ENCODE data around the gene SERPINA1. TPM values are rescaled to one million over a fixed set of nuclear protein-coding genes. Genes with fewer than 3 reads are reported as not detected.

Gene SERPINA1
- total RNA-seq, 2 donors from 2014 or later: 15.2 to 22.4 TPM

DNA sequence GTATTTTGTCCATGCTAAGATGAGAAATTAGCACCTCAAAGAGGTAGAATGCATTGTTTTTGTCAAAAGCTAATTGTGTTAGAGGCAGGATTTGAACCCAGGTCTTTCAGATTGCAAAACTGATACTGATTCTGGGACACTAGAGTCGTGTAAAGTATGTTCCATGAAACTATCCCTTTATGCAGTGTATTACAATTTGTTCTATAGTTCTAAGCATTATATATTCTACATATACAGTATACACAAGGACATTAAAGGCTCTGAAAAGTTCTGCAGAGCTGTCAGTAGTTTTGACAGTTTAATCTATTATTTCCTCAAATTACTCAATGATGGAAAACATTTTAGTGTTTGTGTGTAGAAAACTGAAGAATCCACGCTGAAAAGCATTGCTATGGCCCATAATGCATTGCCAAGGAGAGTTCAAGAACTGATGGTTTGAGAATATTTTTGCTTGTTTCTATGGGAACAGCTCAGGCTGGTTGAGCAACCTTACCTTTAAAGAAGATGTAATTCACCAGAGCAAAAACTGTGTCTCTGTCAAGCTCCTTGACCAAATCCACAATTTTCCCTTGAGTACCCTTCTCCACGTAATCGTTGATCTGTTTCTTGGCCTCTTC, 6.2 kb downstream of the SERPINA1 start:
- Histone ChIP-seq H3K4me3 (no peak overlapping the region), H3K9me3 (no peaks in the 10 kb centered on the region), H3K36me3 (no peaks in the 10 kb centered on the region), H3K27ac (no peak overlapping the region), H3K4me1 (ENCODE audit: control insufficient read depth in 1 of 2, low read depth in 2 of 2) (peaks cover 7 to 9% of the 10 kb centered on the region in 2 donors), H3K27me3 (replicated peaks; ENCODE audit: insufficient read depth) (no peaks in the 10 kb centered on the region)
- DNase-seq (ENCODE audit: low spot score): no peak
- ATAC-seq (ENCODE audit: insufficient number of reproducible peaks, low FRiP score, low read depth): no peak
- no peak for TF ChIP-seq CTCF (IDR thresholded peaks at IDR 0.05)

DNA sequence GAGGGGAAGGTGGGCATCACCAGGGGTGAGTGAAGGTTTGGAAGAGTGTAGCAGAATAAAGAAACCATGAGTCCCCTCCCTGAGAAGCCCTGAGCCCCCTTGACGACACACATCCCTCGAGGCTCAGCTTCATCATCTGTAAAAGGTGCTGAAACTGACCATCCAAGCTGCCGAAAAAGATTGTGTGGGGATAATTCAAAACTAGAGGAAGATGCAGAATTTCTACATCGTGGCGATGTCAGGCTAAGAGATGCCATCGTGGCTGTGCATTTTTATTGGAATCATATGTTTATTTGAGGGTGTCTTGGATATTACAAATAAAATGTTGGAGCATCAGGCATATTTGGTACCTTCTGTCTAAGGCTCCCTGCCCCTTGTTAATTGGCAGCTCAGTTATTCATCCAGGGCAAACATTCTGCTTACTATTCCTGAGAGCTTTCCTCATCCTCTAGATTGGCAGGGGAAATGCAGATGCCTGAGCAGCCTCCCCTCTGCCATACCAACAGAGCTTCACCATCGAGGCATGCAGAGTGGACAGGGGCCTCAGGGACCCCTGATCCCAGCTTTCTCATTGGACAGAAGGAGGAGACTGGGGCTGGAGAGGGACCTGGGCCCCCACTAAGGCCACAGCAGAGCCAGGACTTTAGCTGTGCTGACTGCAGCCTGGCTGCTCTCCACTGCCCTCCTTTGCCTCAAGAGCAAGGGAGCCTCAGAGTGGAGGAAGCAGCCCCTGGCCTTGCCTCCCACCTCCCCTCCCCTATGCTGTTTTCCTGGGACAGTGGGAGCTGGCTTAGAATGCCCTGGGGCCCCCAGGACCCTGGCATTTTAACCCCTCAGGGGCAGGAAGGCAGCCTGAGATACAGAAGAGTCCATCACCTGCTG, 7.0 kb downstream of the SERPINA1 start:
- DNase-seq (ENCODE audit: low spot score) (no peak), ATAC-seq (ENCODE audit: insufficient number of reproducible peaks, low FRiP score, low read depth) (no peak)
- Histone ChIP-seq H3K4me3 (no peak overlapping the region), H3K9me3 (no peaks in the 10 kb centered on the region), H3K27ac (no peak overlapping the region), H3K36me3 (no peaks in the 10 kb centered on the region), H3K4me1 (ENCODE audit: control insufficient read depth in 1 of 2, low read depth in 2 of 2) (peaks cover 7 to 9% of the 10 kb centered on the region in 2 donors), H3K27me3 (replicated peaks; ENCODE audit: insufficient read depth) (no peaks in the 10 kb centered on the region)
- TF ChIP-seq CTCF (IDR thresholded peaks at IDR 0.05): no peak

DNA sequence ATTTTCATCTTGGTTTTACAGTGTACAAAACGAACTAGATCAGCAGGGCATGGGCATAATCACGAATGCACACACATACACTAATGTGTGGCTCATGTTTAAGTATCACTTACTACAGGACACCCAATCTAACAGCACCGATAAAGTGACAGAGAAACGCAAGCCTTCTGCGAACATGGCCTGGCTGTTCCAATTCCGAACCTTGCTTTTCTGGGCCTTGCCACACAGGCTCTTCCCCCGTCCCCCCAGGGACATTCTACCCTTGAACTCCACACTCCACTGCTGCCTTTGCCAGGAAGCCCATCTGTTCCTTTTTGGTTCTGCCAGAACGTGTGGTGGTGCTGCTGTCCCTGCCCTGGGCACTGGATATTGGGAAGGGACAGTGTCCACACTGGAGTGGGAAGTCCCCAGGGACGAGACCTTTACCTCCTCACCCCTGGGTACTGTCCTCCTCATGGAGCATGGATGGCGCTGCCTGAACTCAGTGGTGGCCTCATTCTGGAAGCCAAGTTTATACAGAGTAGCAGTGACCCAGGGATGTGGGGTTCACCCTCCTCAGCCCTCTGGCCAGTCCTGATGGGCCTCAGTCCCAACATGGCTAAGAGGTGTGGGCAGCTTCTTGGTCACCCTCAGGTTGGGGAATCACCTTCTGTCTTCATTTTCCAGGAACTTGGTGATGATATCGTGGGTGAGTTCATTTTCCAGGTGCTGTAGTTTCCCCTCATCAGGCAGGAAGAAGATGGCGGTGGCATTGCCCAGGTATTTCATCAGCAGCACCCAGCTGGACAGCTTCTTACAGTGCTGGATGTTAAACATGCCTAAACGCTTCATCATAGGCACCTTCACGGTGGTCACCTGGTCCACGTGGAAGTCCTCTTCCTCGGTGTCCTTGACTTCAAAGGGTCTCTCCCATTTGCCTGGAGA, 7.9 kb downstream of the SERPINA1 start:
- no peak overlapping the region for H3K27ac ChIP-seq

DNA sequence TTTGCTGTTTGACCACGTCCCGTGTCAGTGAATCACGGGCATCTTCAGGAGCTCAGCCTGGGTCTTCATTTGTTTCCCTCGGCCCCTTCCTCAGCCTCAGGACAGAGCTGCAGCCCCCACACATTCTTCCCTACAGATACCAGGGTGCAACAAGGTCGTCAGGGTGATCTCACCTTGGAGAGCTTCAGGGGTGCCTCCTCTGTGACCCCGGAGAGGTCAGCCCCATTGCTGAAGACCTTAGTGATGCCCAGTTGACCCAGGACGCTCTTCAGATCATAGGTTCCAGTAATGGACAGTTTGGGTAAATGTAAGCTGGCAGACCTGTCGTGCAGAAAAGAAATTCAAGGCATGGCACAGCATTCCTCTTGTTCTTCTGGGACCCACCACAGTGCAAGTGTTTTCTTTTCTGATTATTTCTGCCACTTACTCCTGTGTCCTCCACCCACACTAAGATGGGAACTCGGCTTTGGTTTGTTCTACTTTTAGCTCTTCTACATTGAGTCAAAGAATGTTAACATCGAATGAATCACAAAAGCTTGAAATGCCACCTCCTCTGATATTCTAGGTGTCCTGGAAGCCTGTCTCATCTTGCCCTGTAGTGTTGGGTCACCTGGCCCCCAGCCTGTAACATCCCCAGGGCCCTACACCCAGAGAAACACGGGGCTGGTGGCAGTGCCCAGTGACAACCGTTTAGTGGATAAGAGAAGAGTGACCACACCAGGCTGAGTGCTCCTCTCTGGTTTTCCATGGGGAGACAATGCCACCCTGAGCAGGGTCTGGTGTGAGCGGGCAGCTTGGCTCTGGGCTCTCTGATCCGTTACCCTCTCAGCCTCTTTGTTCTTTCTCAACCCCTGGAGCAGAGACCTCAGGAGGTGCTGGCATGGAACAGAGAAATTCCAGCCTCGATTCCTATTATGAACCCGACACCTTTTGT, 8.8 kb downstream of the SERPINA1 start:
- ATAC-seq (ENCODE audit: insufficient number of reproducible peaks, low FRiP score, low read depth) (no peak), DNase-seq (ENCODE audit: low spot score) (no peak)

More for the DNA sequence above, 7.9 kb downstream of the SERPINA1 start:
- ATAC-seq (ENCODE audit: insufficient number of reproducible peaks, low FRiP score, low read depth): no peak
- no peak for TF ChIP-seq CTCF (IDR thresholded peaks at IDR 0.05)
- H3K4me3 ChIP-seq: no peak overlapping the region
- no peaks in the 10 kb centered on the region for H3K27me3 ChIP-seq (replicated peaks; ENCODE audit: insufficient read depth)
- DNase-seq (ENCODE audit: low spot score): no peak
- H3K36me3 ChIP-seq: no peaks in the 10 kb centered on the region
- no peaks in the 10 kb centered on the region for H3K9me3 ChIP-seq
- peaks cover 7 to 9% of the 10 kb centered on the region in 2 donors for H3K4me1 ChIP-seq (ENCODE audit: control insufficient read depth in 1 of 2, low read depth in 2 of 2)

More for the DNA sequence above, 8.8 kb downstream of the SERPINA1 start:
- Histone ChIP-seq H3K4me1 (ENCODE audit: control insufficient read depth in 1 of 2, low read depth in 2 of 2) (peaks cover 3 to 4% of the 10 kb centered on the region in 2 donors), H3K27ac (no peak overlapping the region), H3K9me3 (no peaks in the 10 kb centered on the region), H3K36me3 (no peaks in the 10 kb centered on the region), H3K27me3 (replicated peaks; ENCODE audit: insufficient read depth) (no peaks in the 10 kb centered on the region), H3K4me3 (no peak overlapping the region)
- no peak for TF ChIP-seq CTCF (IDR thresholded peaks at IDR 0.05)
